SK-N-SH treated with all-trans-retinoic acid at 6 μM for 48 hours (cell line): ENCODE results near the gene SRPRA.

ENCODE experiments used
- ARNTL ChIP-seq: fragments of 450-650 bp; formaldehyde crosslinking; IDR thresholded peaks from 2 replicates; pipeline ENCODE4 v1.5.0; 2020; ENCODE audit warnings: low read depth, mild to moderate bottlenecking, moderate library complexity, borderline replicate concordance
- BACH2 ChIP-seq: fragments of 250-450 bp; sonication (Bioruptor Pico); IDR thresholded peaks from 2 replicates; pipeline ENCODE4 v1.9.0; 2021; ENCODE audit warnings: mild to moderate bottlenecking, borderline replicate concordance
- CSDC2 ChIP-seq: fragments of 250-450 bp; sonication (Bioruptor Pico); IDR thresholded peaks from 2 replicates; pipeline ENCODE4 v1.5.0; 2020; ENCODE audit warnings: mild to moderate bottlenecking, moderate library complexity
- ISL1 ChIP-seq: fragments of 250-450 bp; sonication (Bioruptor Pico); IDR thresholded peaks from 2 replicates; pipeline ENCODE4 v2.1.2; 2022; ENCODE audit warnings: mild to moderate bottlenecking, moderate library complexity
- OSR1 ChIP-seq: fragments of 250-450 bp; sonication (Bioruptor Pico); IDR thresholded peaks from 2 replicates; pipeline ENCODE4 v1.8.0; 2022; ENCODE audit warnings: moderate library complexity, mild to moderate bottlenecking, inconsistent platforms
- PATZ1 ChIP-seq: fragments of 250-450 bp; sonication (Bioruptor Pico); IDR thresholded peaks from 2 replicates; pipeline ENCODE4 v1.8.0; 2020; ENCODE audit warnings: mild to moderate bottlenecking, moderate library complexity, borderline replicate concordance
- PPARA ChIP-seq: fragments of 250-450 bp; sonication (Bioruptor Pico); IDR thresholded peaks from 2 replicates; pipeline ENCODE4 v1.5.0; 2020; ENCODE audit warnings: mild to moderate bottlenecking, borderline replicate concordance
- RARB ChIP-seq: fragments of 250-450 bp; sonication (Bioruptor Pico); IDR thresholded peaks from 2 replicates; pipeline ENCODE4 v1.8.0; 2021; ENCODE audit warnings: mild to moderate bottlenecking, moderate library complexity
- TCF4 ChIP-seq: fragments of 250-450 bp; sonication (Bioruptor Pico); IDR thresholded peaks from 2 replicates; pipeline ENCODE4 v1.8.0; 2021; ENCODE audit warnings: mild to moderate bottlenecking, moderate library complexity, borderline replicate concordance
- TOX ChIP-seq: fragments of 250-450 bp; sonication (Bioruptor Pico); IDR thresholded peaks from 2 replicates; pipeline ENCODE4 v1.8.0; 2021; ENCODE audit warnings: mild to moderate bottlenecking, moderate library complexity, borderline replicate concordance
- TSHZ2 ChIP-seq: fragments of 250-450 bp; sonication (Bioruptor Pico); IDR thresholded peaks from 2 replicates; pipeline ENCODE4 v1.5.0; 2020; ENCODE audit warnings: mild to moderate bottlenecking, moderate library complexity
- ZC3H10 ChIP-seq: fragments of 250-450 bp; sonication (Bioruptor Pico); IDR thresholded peaks from 2 replicates; pipeline ENCODE4 v1.5.1; 2021; ENCODE audit warnings: mild to moderate bottlenecking, moderate library complexity
- ZFP30 ChIP-seq: fragments of 450-650 bp; formaldehyde crosslinking; IDR thresholded peaks from 2 replicates; pipeline ENCODE4 v1.5.0; 2022; ENCODE audit warnings: mild to moderate bottlenecking, moderate library complexity
- ZNF8 ChIP-seq: fragments of 450-650 bp; formaldehyde crosslinking; IDR thresholded peaks from 2 replicates; pipeline ENCODE4 v1.5.0; 2020; ENCODE audit warnings: mild to moderate bottlenecking, moderate library complexity

- no peak for TF ChIP-seq BACH2
- TF ChIP-seq ZC3H10 (CRISPR knock-in tag): no peak
- no peak for TF ChIP-seq PPARA
- no peak for TF ChIP-seq OSR1
- no peak for TF ChIP-seq ARNTL (CRISPR knock-in tag)
- no peak for TF ChIP-seq PATZ1 (CRISPR knock-in tag)
- no peak for TF ChIP-seq TOX (CRISPR knock-in tag)
- TF ChIP-seq CSDC2 (CRISPR knock-in tag): no peak
- no peak for TF ChIP-seq ISL1 (CRISPR knock-in tag)
- TF ChIP-seq TSHZ2 (CRISPR knock-in tag): no peak
- no peak for TF ChIP-seq RARB (CRISPR knock-in tag)
- TF ChIP-seq ZNF8 (CRISPR knock-in tag): no peak
- no peak for TF ChIP-seq ZFP30 (CRISPR knock-in tag)
- no peak for TF ChIP-seq TCF4 (CRISPR knock-in tag)
Measured at GRCh38 chr11:126313826-126314225, 45.1 kb upstream of the SRPRA start.
